Gastroesophageal sphincter (tissue), 3 donors: Measurements from ENCODE around the gene DMKN.

Experiments
- POLR2A ChIP-seq, 2 donors: fragments of 450-650 bp; IDR thresholded peaks; one replicate each; pipeline ENCODE4 v1.6.1; 2017; ENCODE audit warnings: antibody characterized with exemption in 2 of 2, mild to moderate bottlenecking in 2 of 2, moderate library complexity in 1 of 2
- POLR2AphosphoS5 ChIP-seq: sonication (generic); formaldehyde crosslinking; IDR thresholded peaks from one replicate; pipeline ENCODE4 v1.6.1; 2017; ENCODE audit warnings: antibody characterized with exemption
- TF ChIP-seq, protein P1 (sequence below), 4 experiments: fragments of 200-600 bp in 2 of 4; fragments of 450-650 bp in 2 of 4; sonication (generic) in 1 of 4; IDR thresholded peaks; one replicate each; pipeline ENCODE4 v1.5.1; 2017 to 2019; ENCODE audit warnings: antibody characterized with exemption in 4 of 4, mild to moderate bottlenecking in 2 of 4, moderate library complexity in 2 of 4

DNA sequence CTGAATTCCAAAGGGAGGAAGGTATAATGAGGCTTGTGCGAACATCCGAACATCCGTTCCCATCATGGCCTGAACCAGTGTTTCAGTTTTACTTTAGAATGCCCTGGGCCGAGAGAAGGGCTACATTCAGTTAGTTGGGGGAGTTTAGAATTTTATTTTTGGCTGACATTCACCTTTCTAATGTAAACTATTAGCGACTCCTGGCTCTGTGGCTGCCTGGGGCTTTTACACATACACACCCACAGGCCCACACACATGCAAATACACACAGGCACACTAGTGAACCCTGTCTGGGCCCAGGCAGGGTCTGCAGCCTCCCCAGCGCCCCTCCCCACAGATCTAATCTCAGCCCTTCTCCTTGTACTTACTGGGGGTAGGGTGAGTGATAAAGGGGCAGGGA, 25.9 kb upstream of the DMKN start:
- TF ChIP-seq, protein P1, sequence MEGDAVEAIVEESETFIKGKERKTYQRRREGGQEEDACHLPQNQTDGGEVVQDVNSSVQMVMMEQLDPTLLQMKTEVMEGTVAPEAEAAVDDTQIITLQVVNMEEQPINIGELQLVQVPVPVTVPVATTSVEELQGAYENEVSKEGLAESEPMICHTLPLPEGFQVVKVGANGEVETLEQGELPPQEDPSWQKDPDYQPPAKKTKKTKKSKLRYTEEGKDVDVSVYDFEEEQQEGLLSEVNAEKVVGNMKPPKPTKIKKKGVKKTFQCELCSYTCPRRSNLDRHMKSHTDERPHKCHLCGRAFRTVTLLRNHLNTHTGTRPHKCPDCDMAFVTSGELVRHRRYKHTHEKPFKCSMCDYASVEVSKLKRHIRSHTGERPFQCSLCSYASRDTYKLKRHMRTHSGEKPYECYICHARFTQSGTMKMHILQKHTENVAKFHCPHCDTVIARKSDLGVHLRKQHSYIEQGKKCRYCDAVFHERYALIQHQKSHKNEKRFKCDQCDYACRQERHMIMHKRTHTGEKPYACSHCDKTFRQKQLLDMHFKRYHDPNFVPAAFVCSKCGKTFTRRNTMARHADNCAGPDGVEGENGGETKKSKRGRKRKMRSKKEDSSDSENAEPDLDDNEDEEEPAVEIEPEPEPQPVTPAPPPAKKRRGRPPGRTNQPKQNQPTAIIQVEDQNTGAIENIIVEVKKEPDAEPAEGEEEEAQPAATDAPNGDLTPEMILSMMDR (IDR thresholded peaks at IDR 0.05) = no peak
- TF ChIP-seq POLR2A (IDR thresholded peaks at IDR 0.05) (no peak), POLR2AphosphoS5 (no peak)
